ENCODE results near the gene EDA2R.

DNA sequence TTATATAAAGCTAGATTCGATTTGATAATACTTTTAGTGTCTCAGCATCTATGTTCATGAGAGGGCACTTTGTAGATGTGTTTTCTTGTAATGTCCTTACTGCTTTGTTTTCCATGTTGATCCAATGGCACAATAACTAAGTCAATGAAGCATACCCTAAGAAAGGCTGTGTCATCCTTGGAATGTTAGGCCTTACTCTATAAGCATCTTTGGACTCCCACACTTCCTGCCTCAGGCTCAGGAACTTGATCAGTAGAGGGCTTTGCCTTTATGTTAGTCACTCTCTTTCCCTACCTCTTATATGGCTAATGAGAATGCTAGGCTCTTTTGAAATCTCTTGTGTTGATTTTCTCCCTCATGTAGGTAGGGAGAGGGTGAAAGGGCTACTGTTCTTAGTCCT lies 33.2 kb upstream of the EDA2R start:
- no peak for TF ChIP-seq POLR2A (IDR thresholded peaks at IDR 0.05)
- TF ChIP-seq, protein P1, sequence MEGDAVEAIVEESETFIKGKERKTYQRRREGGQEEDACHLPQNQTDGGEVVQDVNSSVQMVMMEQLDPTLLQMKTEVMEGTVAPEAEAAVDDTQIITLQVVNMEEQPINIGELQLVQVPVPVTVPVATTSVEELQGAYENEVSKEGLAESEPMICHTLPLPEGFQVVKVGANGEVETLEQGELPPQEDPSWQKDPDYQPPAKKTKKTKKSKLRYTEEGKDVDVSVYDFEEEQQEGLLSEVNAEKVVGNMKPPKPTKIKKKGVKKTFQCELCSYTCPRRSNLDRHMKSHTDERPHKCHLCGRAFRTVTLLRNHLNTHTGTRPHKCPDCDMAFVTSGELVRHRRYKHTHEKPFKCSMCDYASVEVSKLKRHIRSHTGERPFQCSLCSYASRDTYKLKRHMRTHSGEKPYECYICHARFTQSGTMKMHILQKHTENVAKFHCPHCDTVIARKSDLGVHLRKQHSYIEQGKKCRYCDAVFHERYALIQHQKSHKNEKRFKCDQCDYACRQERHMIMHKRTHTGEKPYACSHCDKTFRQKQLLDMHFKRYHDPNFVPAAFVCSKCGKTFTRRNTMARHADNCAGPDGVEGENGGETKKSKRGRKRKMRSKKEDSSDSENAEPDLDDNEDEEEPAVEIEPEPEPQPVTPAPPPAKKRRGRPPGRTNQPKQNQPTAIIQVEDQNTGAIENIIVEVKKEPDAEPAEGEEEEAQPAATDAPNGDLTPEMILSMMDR (IDR thresholded peaks at IDR 0.05) = no peak

Data from esophagus squamous epithelium (tissue), 4 donors.